OCI-LY3 (cell line): ENCODE data around the gene LIX1.

ENCODE experiments used
- H2AFZ ChIP-seq: fragments of 200-600, 300-600 bp; shearing (Covaris generic); 2 replicates; pipeline ENCODE4 v1.6.0; 2014; ENCODE audit warnings: antibody characterized with exemption, low read depth, low read length
- H3K27ac ChIP-seq: fragments of 200-600, 300-600 bp; sonication (generic); 2 replicates; pipeline ENCODE4 v1.5.1; 2014; ENCODE audit warnings: mild to moderate bottlenecking, low read length, moderate library complexity, mixed read lengths
- H3K27me3 ChIP-seq: fragments of 200-600, 300-600 bp; sonication (generic); 2 replicates; pipeline ENCODE4 v1.6.1; 2014; ENCODE audit warnings: low read depth, low read length, mixed read lengths
- H3K36me3 ChIP-seq: fragments of 200-600, 300-600 bp; sonication (generic); replicated peaks from 2 replicates; pipeline ENCODE3; 2014; ENCODE audit warnings: low read depth, low read length, mixed read lengths
- H3K4me1 ChIP-seq: fragments of 300-600, 200-600 bp; sonication (generic); 2 replicates; pipeline ENCODE4 v1.6.1; 2014; ENCODE audit warnings: low read length, mixed read lengths
- H3K4me2 ChIP-seq: fragments of 200-600, 300-600 bp; sonication (generic); 2 replicates; pipeline ENCODE4 v1.6.1; 2014; ENCODE audit warnings: low read length, mixed read lengths
- H3K4me3 ChIP-seq: fragments of 300-600, 200-600 bp; sonication (generic); 2 replicates; pipeline ENCODE4 v1.5.1; 2014; ENCODE audit warnings: antibody characterized with exemption, mild to moderate bottlenecking, low read length, moderate library complexity
- H3K79me2 ChIP-seq: fragments of 300-600, 200-600 bp; shearing (Covaris generic); 2 replicates; pipeline ENCODE4 v1.6.1; 2014; ENCODE audit warnings: mild to moderate bottlenecking, low read length, mixed read lengths
- H3K9ac ChIP-seq: fragments of 300-600, 200-600 bp; shearing (Covaris generic); 2 replicates; pipeline ENCODE4 v1.6.0; 2014; ENCODE audit warnings: mild to moderate bottlenecking, low read length, moderate library complexity
- H3K9me3 ChIP-seq: fragments of 200-600, 300-600 bp; shearing (Covaris generic); 2 replicates; pipeline ENCODE4 v1.6.1; 2014; ENCODE audit warnings: low read length, mixed read lengths; ENCODE audit not compliant: insufficient read depth
- H4K20me1 ChIP-seq: fragments of 200-600, 300-600 bp; sonication (generic); 2 replicates; pipeline ENCODE4 v1.6.1; 2016; ENCODE audit warnings: low read length, mixed read lengths; ENCODE audit not compliant: insufficient read depth
- EZH2phosphoT487 ChIP-seq: fragments of 200-600 bp; shearing (Covaris generic); IDR thresholded peaks from 2 replicates; pipeline ENCODE4 v1.6.1; 2018; ENCODE audit warnings: antibody characterized with exemption, mixed run types, low read depth
- TF ChIP-seq, protein P1 (sequence below): fragments of 200-600, 300-600 bp; sonication (generic); IDR thresholded peaks from 2 replicates; pipeline ENCODE4 v1.5.1; 2014; ENCODE audit warnings: antibody characterized with exemption, low read length, low read depth

The LIX1 gene

DNA sequence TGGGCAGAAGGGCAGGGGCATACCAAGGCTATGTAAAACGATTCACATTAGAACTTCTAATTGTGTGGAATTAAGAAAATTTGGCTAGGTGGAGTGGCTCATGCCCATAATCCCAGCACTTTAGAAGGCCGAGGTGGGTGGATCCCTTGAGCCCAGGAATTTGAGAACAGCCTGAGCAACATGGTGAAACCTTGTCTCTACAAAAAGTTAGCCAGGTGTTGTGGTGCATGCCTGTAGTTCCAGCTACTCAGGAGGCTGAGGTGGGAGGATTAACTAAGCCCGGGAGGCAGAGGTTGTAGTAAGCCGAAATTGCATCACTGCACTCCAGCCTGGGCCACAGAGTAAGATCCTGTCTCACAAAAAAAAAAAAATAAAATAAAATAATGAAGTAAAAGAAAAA is 65.2 kb downstream of the LIX1 start:
- Histone ChIP-seq H2AFZ (no peak overlapping the region), H3K4me1 (0 out of 2 replicates have a peak, but pooled peaks cover 4% of the 10 kb centered on the region), H3K36me3 (no peaks in the 10 kb centered on the region), H3K4me2 (no peak overlapping the region), H4K20me1 (no peaks in the 10 kb centered on the region), H3K4me3 (no peak overlapping the region), H3K79me2 (no peaks in the 10 kb centered on the region), H3K9ac (no peak overlapping the region), H3K27me3 (no peaks in the 10 kb centered on the region), H3K9me3 (no peaks in the 10 kb centered on the region), H3K27ac (no peak overlapping the region)
- TF ChIP-seq, protein P1, sequence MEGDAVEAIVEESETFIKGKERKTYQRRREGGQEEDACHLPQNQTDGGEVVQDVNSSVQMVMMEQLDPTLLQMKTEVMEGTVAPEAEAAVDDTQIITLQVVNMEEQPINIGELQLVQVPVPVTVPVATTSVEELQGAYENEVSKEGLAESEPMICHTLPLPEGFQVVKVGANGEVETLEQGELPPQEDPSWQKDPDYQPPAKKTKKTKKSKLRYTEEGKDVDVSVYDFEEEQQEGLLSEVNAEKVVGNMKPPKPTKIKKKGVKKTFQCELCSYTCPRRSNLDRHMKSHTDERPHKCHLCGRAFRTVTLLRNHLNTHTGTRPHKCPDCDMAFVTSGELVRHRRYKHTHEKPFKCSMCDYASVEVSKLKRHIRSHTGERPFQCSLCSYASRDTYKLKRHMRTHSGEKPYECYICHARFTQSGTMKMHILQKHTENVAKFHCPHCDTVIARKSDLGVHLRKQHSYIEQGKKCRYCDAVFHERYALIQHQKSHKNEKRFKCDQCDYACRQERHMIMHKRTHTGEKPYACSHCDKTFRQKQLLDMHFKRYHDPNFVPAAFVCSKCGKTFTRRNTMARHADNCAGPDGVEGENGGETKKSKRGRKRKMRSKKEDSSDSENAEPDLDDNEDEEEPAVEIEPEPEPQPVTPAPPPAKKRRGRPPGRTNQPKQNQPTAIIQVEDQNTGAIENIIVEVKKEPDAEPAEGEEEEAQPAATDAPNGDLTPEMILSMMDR: no peak
- TF ChIP-seq EZH2phosphoT487: no peak

DNA sequence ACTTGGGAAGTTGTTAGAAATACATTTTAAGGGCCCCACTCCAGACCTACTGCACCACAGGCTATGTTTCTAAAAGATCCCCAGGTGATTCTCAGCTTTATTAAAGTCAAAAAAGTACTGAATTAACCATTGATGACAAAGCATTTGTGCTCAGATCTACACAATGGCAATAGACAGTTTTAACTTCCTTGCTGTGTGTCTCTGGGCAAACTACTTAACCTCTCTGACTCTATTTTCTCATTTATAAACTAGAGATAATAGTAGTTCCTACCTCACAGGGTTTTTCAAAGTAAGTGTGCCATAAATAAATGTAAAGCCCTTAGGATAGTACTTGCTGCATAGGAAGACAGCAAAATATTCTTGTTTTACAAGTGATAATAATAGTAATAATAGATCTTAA is 66.3 kb downstream of the LIX1 start:
- Histone ChIP-seq H3K4me3 (no peak overlapping the region), H3K9me3 (no peaks in the 10 kb centered on the region), H3K27ac (no peak overlapping the region), H3K4me2 (no peak overlapping the region), H3K36me3 (no peaks in the 10 kb centered on the region), H3K27me3 (no peaks in the 10 kb centered on the region), H3K4me1 (0 out of 2 replicates have a peak, but pooled peaks cover 4% of the 10 kb centered on the region), H3K9ac (no peak overlapping the region), H4K20me1 (no peaks in the 10 kb centered on the region), H2AFZ (no peak overlapping the region), H3K79me2 (no peaks in the 10 kb centered on the region)
- TF ChIP-seq, protein P1: no peak
- no peak for TF ChIP-seq EZH2phosphoT487

DNA sequence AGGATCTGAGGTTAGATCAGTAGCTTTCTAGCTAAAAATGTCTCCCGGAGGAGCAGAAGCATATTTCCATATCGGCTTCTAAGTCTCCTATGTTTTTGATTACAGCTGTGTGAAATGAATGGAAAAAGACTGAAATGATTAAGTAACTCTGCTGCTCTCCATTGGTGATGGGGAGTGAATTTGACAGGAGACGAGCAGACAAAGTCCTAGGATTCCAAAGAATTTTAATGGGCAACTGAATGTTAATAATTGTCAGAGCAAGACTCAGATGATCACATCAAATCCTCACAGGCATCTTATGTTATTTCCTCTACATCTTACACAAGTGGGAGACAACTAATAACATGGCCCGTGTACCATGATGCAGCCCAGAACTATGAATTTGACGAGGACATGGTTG is 66.8 kb downstream of the LIX1 start:
- Histone ChIP-seq H3K27me3 (no peaks in the 10 kb centered on the region), H3K9me3 (no peaks in the 10 kb centered on the region), H4K20me1 (no peaks in the 10 kb centered on the region), H3K4me3 (no peak overlapping the region), H2AFZ (no peak overlapping the region), H3K9ac (no peak overlapping the region), H3K36me3 (no peaks in the 10 kb centered on the region), H3K4me1 (0 out of 2 replicates have a peak, but pooled peaks cover 4% of the 10 kb centered on the region), H3K79me2 (no peaks in the 10 kb centered on the region), H3K4me2 (no peak overlapping the region), H3K27ac (no peak overlapping the region)
- no peak for TF ChIP-seq EZH2phosphoT487
- TF ChIP-seq, protein P1: no peak

DNA sequence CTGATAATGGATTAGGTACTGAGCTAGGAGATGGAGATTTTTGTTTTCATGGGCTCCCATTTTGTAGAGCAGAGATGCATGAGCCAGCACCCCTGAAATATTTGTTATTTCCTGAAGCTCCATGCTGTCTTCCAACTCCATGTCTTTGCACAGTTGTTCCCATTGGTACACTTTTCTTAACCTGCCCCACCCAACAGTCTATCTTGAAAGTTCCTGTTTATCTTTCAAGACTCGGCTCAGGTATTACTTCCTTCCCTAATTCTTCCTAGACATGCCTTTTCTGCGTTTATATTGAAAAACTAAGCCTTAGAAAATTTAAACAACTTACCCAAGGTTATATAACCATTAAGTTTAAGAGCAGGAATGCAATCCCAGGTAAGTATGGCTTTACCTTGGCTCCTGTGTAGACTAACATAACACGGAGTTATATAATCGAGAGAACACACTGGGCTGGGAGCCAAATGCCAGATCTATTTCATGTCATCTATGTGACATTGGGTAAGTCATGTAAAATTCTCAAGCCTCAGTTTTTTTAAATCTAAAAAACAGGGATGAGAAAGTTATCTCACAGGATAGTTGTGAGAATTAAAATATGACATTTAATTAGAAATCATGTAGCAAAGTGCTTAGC is 67.4 kb downstream of the LIX1 start:
- Histone ChIP-seq H3K4me2 (no peak overlapping the region), H3K27me3 (no peaks in the 10 kb centered on the region), H3K4me3 (no peak overlapping the region), H4K20me1 (no peaks in the 10 kb centered on the region), H3K9ac (no peak overlapping the region), H3K27ac (no peak overlapping the region), H3K9me3 (no peaks in the 10 kb centered on the region), H3K36me3 (no peaks in the 10 kb centered on the region), H3K4me1 (0 out of 2 replicates have a peak, but pooled peaks cover 4% of the 10 kb centered on the region), H2AFZ (no peak overlapping the region), H3K79me2 (no peaks in the 10 kb centered on the region)
- TF ChIP-seq, protein P1: no peak
- no peak for TF ChIP-seq EZH2phosphoT487
